DOHH2 (cell line): ENCODE data around the gene TBL2.

Source experiments
- EZH2phosphoT487 ChIP-seq: fragments of 200-600 bp; sonication (generic); IDR thresholded peaks from 2 replicates; pipeline ENCODE4 v1.6.1; 2017; ENCODE audit warnings: borderline replicate concordance, mild to moderate bottlenecking, antibody characterized with exemption, low read length, moderate library complexity, mixed read lengths
- TF ChIP-seq, protein P1 (sequence below): fragments of 200-600 bp; sonication (generic); IDR thresholded peaks from one replicate; pipeline ENCODE4 v1.5.1; 2014; ENCODE audit warnings: antibody characterized with exemption, mild to moderate bottlenecking, low read depth, low read length; ENCODE audit not compliant: poor library complexity, severe bottlenecking

GRCh38 chr7:73596191-73597065, 18.0 kb upstream of the TBL2 start:
- TF ChIP-seq, protein P1, sequence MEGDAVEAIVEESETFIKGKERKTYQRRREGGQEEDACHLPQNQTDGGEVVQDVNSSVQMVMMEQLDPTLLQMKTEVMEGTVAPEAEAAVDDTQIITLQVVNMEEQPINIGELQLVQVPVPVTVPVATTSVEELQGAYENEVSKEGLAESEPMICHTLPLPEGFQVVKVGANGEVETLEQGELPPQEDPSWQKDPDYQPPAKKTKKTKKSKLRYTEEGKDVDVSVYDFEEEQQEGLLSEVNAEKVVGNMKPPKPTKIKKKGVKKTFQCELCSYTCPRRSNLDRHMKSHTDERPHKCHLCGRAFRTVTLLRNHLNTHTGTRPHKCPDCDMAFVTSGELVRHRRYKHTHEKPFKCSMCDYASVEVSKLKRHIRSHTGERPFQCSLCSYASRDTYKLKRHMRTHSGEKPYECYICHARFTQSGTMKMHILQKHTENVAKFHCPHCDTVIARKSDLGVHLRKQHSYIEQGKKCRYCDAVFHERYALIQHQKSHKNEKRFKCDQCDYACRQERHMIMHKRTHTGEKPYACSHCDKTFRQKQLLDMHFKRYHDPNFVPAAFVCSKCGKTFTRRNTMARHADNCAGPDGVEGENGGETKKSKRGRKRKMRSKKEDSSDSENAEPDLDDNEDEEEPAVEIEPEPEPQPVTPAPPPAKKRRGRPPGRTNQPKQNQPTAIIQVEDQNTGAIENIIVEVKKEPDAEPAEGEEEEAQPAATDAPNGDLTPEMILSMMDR: no peak
- no peak for TF ChIP-seq EZH2phosphoT487
